HepG2 (cell line): ENCODE results near the gene PCNX4. TPM values are rescaled to one million over a fixed set of nuclear protein-coding genes. Genes with fewer than 3 reads are reported as not detected.

Source experiments
- ATAC-seq: fragments of 200-7000 bp; cut with Tn5 transposase; 3 replicates; pipeline ENCODE4 v1.9.1; 2020; ENCODE audit warnings: mild to moderate bottlenecking, moderate library complexity
- BruUV-seq: library from RNA; stranded (reverse); fragments of 400-500 nt; replicated peaks from 2 replicates; lab custom pipeline; 2021; lab: Mats Ljungman, UMichigan
- CTCF ChIA-PET: fragments of 300-600 bp; formaldehyde crosslinking; extraction: SDS; loops from one replicate; lab custom pipeline; 2021; ENCODE audit warnings: low total read pairs, inconsistent platforms, low intra/inter-chr PET ratio; lab: Yijun Ruan, JAX
- POLR2A ChIA-PET: fragments of 350-600 bp; sonication (Branson Sonifier 250); formaldehyde crosslinking; loops from one replicate; lab custom pipeline; 2020; ENCODE audit warnings: antibody characterized with exemption, inconsistent platforms; lab: Yijun Ruan, JAX
- DNase-seq: peaks from one replicate; pipeline ENCODE4 v3.0.0-alpha.2; 2015; ENCODE audit warnings: low spot score
- FAIRE-seq: peaks from 3 replicates; lab custom pipeline; 2011; peaks lifted over from hg19 to GRCh38; lab: Jason Lieb, UNC
- H2AFZ ChIP-seq: one replicate; pipeline ENCODE4 v1.6.1; 2011; ENCODE audit warnings: low read length, inconsistent platforms
- H3K27ac ChIP-seq: fragments of 300-600 bp; 3 replicates; pipeline ENCODE4 v1.8.0; 2011; ENCODE audit warnings: mixed run types, mild to moderate bottlenecking, mixed read lengths, low read length, inconsistent platforms; ENCODE audit not compliant: insufficient read depth; ENCODE audit errors: extremely low read length
- H3K27me3 ChIP-seq, 2 experiments: fragments of 200-600 bp in 1 of 2; 2 replicates in 1 of 2; 3 replicates in 1 of 2; pipeline versions ENCODE4 v1.6.0 to v1.8.0; 2011; ENCODE audit warnings: low read length in 2 of 2, mild to moderate bottlenecking in 2 of 2, moderate library complexity in 2 of 2, inconsistent platforms in 1 of 2; ENCODE audit not compliant: insufficient read depth in 2 of 2, control insufficient read depth in 1 of 2
- H3K36me3 ChIP-seq, 2 experiments: fragments of 200-600 bp in 1 of 2; replicated peaks in 1 of 2; 2 replicates in 1 of 2; 3 replicates in 1 of 2; pipeline versions ENCODE4 v1.5.1 to v1.8.0; 2011; ENCODE audit warnings: low read length in 2 of 2, inconsistent platforms in 1 of 2; ENCODE audit not compliant: insufficient read depth in 2 of 2, control insufficient read depth in 1 of 2
- H3K4me1 ChIP-seq: 2 replicates; pipeline ENCODE4 v1.5.1; 2012; ENCODE audit warnings: low read length, inconsistent platforms; ENCODE audit not compliant: insufficient read depth
- H3K4me2 ChIP-seq: 2 replicates; pipeline ENCODE4 v1.6.0; 2011; ENCODE audit warnings: low read depth, low read length, inconsistent platforms
- H3K4me3 ChIP-seq, 3 experiments: fragments of 200-600 bp in 1 of 3; sonication (generic), shearing (Covaris generic) in 1 of 3; replicated peaks in 1 of 3; 2 replicates each; pipeline ENCODE4 v1.5.1; 2011 to 2016; ENCODE audit warnings: low read length in 3 of 3, inconsistent platforms in 2 of 3, low read depth in 2 of 3, mild to moderate bottlenecking in 2 of 3, control low read depth in 1 of 3, mixed read lengths in 1 of 3; ENCODE audit not compliant: insufficient read depth in 1 of 3
- H3K79me2 ChIP-seq: one replicate; pipeline ENCODE4 v1.6.1; 2011; ENCODE audit warnings: low read length, inconsistent platforms; ENCODE audit not compliant: insufficient read depth
- H3K9ac ChIP-seq: 2 replicates; pipeline ENCODE4 v1.6.0; 2011; ENCODE audit warnings: mild to moderate bottlenecking, low read depth, low read length, inconsistent platforms; ENCODE audit not compliant: insufficient read depth
- H3K9me3 ChIP-seq: 2 replicates; pipeline ENCODE4 v1.5.1; 2012; ENCODE audit warnings: mild to moderate bottlenecking, low read length
- H4K20me1 ChIP-seq: 2 replicates; pipeline ENCODE4 v1.6.0; 2011; ENCODE audit warnings: inconsistent platforms, mild to moderate bottlenecking, low read length, moderate library complexity; ENCODE audit not compliant: insufficient read depth
- CENPX ChIP-seq: sonication (generic); formaldehyde crosslinking; IDR thresholded peaks from 2 replicates; pipeline ENCODE4 v1.9.0; 2021; ENCODE audit warnings: mild to moderate bottlenecking, missing genetic modification reagents, moderate library complexity
- NFRKB ChIP-seq: fragments of 450-650 bp; IDR thresholded peaks from 2 replicates; pipeline ENCODE4 v1.6.1; 2017
- NRL ChIP-seq: sonication (generic); formaldehyde crosslinking; IDR thresholded peaks from 2 replicates; pipeline ENCODE4 v1.5.0; 2020; ENCODE audit warnings: missing genetic modification reagents, mild to moderate bottlenecking, moderate library complexity, borderline replicate concordance
- SIX1 ChIP-seq: sonication (generic); formaldehyde crosslinking; IDR thresholded peaks from 2 replicates; pipeline ENCODE4 v1.4.0; 2020; ENCODE audit warnings: missing genetic modification reagents, borderline replicate concordance
- TRAFD1 ChIP-seq: sonication (generic); formaldehyde crosslinking; IDR thresholded peaks from 2 replicates; pipeline ENCODE4 v1.5.1; 2020; ENCODE audit warnings: missing genetic modification reagents, mild to moderate bottlenecking, borderline replicate concordance
- ZNF180 ChIP-seq: sonication (generic); formaldehyde crosslinking; IDR thresholded peaks from 2 replicates; pipeline ENCODE4 v1.4.0; 2020; ENCODE audit warnings: low read depth, missing genetic modification reagents, borderline replicate concordance
- ZNF205 ChIP-seq: IDR thresholded peaks from 2 replicates; pipeline ENCODE4 v1.6.1; 2018; ENCODE audit warnings: missing biosample characterization, missing genetic modification reagents
- ZNF562 ChIP-seq: sonication (generic); formaldehyde crosslinking; IDR thresholded peaks from 2 replicates; pipeline ENCODE4 v1.8.0; 2022; ENCODE audit warnings: missing genetic modification reagents, borderline replicate concordance
- ZNF773 ChIP-seq: sonication (generic); formaldehyde crosslinking; IDR thresholded peaks from 2 replicates; pipeline ENCODE4 v1.4.0; 2020; ENCODE audit warnings: missing genetic modification reagents, borderline replicate concordance
- ZNF776 ChIP-seq: sonication (generic); formaldehyde crosslinking; IDR thresholded peaks from 2 replicates; pipeline ENCODE4 v1.4.0; 2020; ENCODE audit warnings: mild to moderate bottlenecking, missing genetic modification reagents
- ZSCAN29 ChIP-seq: sonication (generic); formaldehyde crosslinking; conservative IDR thresholded peaks from 2 replicates; pipeline ENCODE4 v1.4.0; 2020; ENCODE audit warnings: mild to moderate bottlenecking, missing genetic modification reagents
- WGBS: methylation state at CpG from one replicate; pipeline ENCODE4 v1.1.6; 2017; ENCODE audit warnings: low lambda C conversion rate; 5-methylcytosine and 5-hydroxymethylcytosine counted together
- in situ Hi-C: cut with HindIII; loops from 2 replicates; pipeline ENCODE4 v1.10.0; 2017; ENCODE audit warnings: low pct_unique_long_range_greater_than_20kb; ENCODE audit not compliant: extremely low pct_ligation_motif_present
- intact Hi-C: fragments of 100-400 bp; cut with micrococcal nuclease; formaldehyde crosslinking; loops from one replicate; pipeline ENCODE4 v1.10.0; 2022; ENCODE audit not compliant: unreplicated experiment
- polyA plus RNA-seq, 8 experiments: library from polyadenylated mRNA; depleted of rRNA in 3 of 8; stranded (reverse) in 7 of 8; unstranded in 1 of 8; fragments of >200 nt; fragmentation: Illumina TruSeq in 4 of 8; extraction: Trizol in 4 of 8; gene quantifications; 2 replicates each; pipeline versions ENCODE4 v1.2.1 to v1.2.3, GENCODE V29; 2011 to 2016; ENCODE audit warnings: low read depth in 4 of 8, missing spikeins in 1 of 8, mixed read lengths in 1 of 8; ENCODE audit not compliant: insufficient read depth in 1 of 8
- total RNA-seq, 5 experiments: library from RNA; depleted of rRNA; stranded (reverse); fragments of >200 nt; fragmentation: Illumina TruSeq; extraction: Trizol; gene quantifications; 2 replicates each; pipeline ENCODE4 v1.2.3, GENCODE V29; 2016; ENCODE audit warnings: low read depth in 1 of 5
- TF ChIP-seq, protein P1 (sequence below): sonication (generic); formaldehyde crosslinking; IDR thresholded peaks from 2 replicates; pipeline ENCODE4 v1.8.0; 2022; ENCODE audit warnings: missing genetic modification reagents, mild to moderate bottlenecking, borderline replicate concordance
- TF ChIP-seq, protein P2 (sequence below): sonication (generic); formaldehyde crosslinking; IDR thresholded peaks from 2 replicates; pipeline ENCODE4 v1.4.0; 2020; ENCODE audit warnings: missing genetic modification reagents

Gene PCNX4
- total and polyA plus RNA-seq, 2 of the 13 experiments (the other 11 are each of a cell fraction or from before 2014, with no cell fraction given), result 28.6 to 43.0 TPM

- Histone ChIP-seq H3K27ac (no peak overlapping the region), H3K79me2 (no peaks in the 10 kb centered on the region), H3K27me3 (no peaks in the 10 kb centered on the region; a peak in 1 of 5 replicates), H3K4me2 (no peak overlapping the region), H4K20me1 (no peaks in the 10 kb centered on the region), H2AFZ (no peak overlapping the region), H3K9ac (no peak overlapping the region), H3K9me3 (no peaks in the 10 kb centered on the region), H3K36me3 (no peaks in the 10 kb centered on the region), H3K4me1 (no peaks in the 10 kb centered on the region), H3K4me3 (no peak overlapping the region)
- no TSS peak for BruUV-seq
- 17% methylated on average over 7 of the region's 7 CpGs for WGBS
- intact Hi-C loops, result no loop called here
- ATAC-seq (no peak), FAIRE-seq (no peak), DNase-seq (no peak)
- ChIA-PET CTCF (no interaction called here), POLR2A (no interaction called here)
- TF ChIP-seq ZNF773, result no peak
- no peak for TF ChIP-seq NFRKB
- no peak for TF ChIP-seq ZNF205
- no peak for TF ChIP-seq CENPX (CRISPR knock-in tag)
- TF ChIP-seq ZNF776 (CRISPR knock-in tag), result no peak
- in situ Hi-C loops, result no loop called here
These were observed 114.5 kb downstream of the PCNX4 start for GRCh38 chr14:60206249-60206670.

DNA sequence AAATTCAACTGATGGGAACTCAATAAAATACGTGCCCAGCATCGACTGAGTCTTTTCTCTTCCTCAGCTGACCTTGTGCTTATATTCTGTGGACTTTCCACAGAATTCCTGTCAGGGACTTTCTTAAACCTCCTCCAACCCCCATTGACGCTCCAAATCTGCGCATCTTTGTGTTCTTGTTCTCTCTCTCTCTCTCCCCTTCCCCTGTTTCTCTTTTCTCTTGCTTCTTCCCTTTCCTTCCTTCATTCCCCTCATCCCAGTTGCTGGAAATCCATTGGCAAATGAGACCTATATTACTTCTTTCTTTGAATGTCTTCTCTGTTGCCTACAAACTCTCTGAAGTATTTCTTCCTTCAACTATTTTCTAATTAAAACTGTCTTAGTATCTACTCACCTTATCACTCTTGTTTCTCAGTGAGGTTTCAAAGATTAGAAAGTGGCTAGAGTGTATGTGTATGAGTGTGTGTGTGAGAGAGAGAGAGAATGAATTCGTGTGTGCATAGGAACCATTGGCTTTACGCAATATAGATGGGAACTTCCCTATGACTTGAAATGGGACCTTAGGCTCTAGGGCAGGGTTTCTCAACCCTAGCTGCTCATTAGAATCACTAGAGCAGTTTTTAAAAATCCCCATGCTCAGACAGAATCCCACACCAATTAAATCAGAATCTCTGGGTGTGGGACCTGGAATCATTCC is 115.3 kb downstream of the PCNX4 start:
- H3K4me2 ChIP-seq, result no peak overlapping the region
- FAIRE-seq (no peak), DNase-seq (no peak), ATAC-seq (no peak)
- in situ Hi-C loops, result no loop called here
- H3K27me3 ChIP-seq, result no peaks in the 10 kb centered on the region; a peak in 1 of 5 replicates
- no peaks in the 10 kb centered on the region for H3K4me1 ChIP-seq
- H4K20me1 ChIP-seq, result no peaks in the 10 kb centered on the region
- H3K36me3 ChIP-seq, result no peaks in the 10 kb centered on the region
- no peak overlapping the region for H3K27ac ChIP-seq
- 47% methylated on average over 6 of the region's 6 CpGs for WGBS
- intact Hi-C loops, result no loop called here
- H2AFZ ChIP-seq, result no peak overlapping the region
- ChIA-PET POLR2A (no interaction called here), CTCF (no interaction called here)
- H3K9ac ChIP-seq, result no peak overlapping the region
- BruUV-seq, result no TSS peak
- no peak overlapping the region for H3K4me3 ChIP-seq
- H3K9me3 ChIP-seq, result no peaks in the 10 kb centered on the region
- H3K79me2 ChIP-seq, result no peaks in the 10 kb centered on the region
- TF ChIP-seq ZNF180 (no peak), ZSCAN29 (CRISPR knock-in tag) (no peak), NRL (no peak), CENPX (CRISPR knock-in tag) (no peak), ZNF562 (CRISPR knock-in tag) (no peak), TRAFD1 (CRISPR knock-in tag) (no peak), SIX1 (CRISPR knock-in tag) (no peak)
- TF ChIP-seq, protein P1, sequence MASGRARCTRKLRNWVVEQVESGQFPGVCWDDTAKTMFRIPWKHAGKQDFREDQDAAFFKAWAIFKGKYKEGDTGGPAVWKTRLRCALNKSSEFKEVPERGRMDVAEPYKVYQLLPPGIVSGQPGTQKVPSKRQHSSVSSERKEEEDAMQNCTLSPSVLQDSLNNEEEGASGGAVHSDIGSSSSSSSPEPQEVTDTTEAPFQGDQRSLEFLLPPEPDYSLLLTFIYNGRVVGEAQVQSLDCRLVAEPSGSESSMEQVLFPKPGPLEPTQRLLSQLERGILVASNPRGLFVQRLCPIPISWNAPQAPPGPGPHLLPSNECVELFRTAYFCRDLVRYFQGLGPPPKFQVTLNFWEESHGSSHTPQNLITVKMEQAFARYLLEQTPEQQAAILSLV (CRISPR knock-in tag), result no peak
- TF ChIP-seq, protein P2, sequence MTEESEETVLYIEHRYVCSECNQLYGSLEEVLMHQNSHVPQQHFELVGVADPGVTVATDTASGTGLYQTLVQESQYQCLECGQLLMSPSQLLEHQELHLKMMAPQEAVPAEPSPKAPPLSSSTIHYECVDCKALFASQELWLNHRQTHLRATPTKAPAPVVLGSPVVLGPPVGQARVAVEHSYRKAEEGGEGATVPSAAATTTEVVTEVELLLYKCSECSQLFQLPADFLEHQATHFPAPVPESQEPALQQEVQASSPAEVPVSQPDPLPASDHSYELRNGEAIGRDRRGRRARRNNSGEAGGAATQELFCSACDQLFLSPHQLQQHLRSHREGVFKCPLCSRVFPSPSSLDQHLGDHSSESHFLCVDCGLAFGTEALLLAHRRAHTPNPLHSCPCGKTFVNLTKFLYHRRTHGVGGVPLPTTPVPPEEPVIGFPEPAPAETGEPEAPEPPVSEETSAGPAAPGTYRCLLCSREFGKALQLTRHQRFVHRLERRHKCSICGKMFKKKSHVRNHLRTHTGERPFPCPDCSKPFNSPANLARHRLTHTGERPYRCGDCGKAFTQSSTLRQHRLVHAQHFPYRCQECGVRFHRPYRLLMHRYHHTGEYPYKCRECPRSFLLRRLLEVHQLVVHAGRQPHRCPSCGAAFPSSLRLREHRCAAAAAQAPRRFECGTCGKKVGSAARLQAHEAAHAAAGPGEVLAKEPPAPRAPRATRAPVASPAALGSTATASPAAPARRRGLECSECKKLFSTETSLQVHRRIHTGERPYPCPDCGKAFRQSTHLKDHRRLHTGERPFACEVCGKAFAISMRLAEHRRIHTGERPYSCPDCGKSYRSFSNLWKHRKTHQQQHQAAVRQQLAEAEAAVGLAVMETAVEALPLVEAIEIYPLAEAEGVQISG, result no peak
